ENCODE data around the gene CTIF. TPM values are rescaled to one million over a fixed set of nuclear protein-coding genes. Genes with fewer than 3 reads are reported as not detected.
A peak's percentile ranks its signal among the peaks of the same experiment; 100 is the strongest.

Gene CTIF
- total RNA-seq, 6 donors from 2014 or later, result 32.1 to 62.4 (median 47.8) TPM

GRCh38 chr18:48661421-48661820 is 122.6 kb downstream of the CTIF start:
- peaks cover 25 to 44% (median 30%) of the 10 kb centered on the region in 4 donors for H3K4me1 ChIP-seq
- no peaks in the 10 kb centered on the region for H3K27me3 ChIP-seq
- TF ChIP-seq CTCF (IDR thresholded peaks at IDR 0.05), result no peak
- TF ChIP-seq POLR2AphosphoS5 (IDR thresholded peaks at IDR 0.05), result no peak
- no peak for TF ChIP-seq EP300 (IDR thresholded peaks at IDR 0.05)
- no peak for TF ChIP-seq POLR2A (IDR thresholded peaks at IDR 0.05)
- H3K27ac ChIP-seq, result peak overlapping the region in 3 of 4 donors; percentile 21 to 60 (median 54)
- no peaks in the 10 kb centered on the region for H3K9me3 ChIP-seq
- ATAC-seq (ENCODE audit: low FRiP score in 2 of 2) (no peak), DNase-seq (no peak)
- WGBS, 2 donors, result 71 to 73% methylated on average over 7 of the region's 7 CpGs
- no peak overlapping the region for H3K4me3 ChIP-seq
- peaks cover 0 to 8% (median 0%) of the 10 kb centered on the region in 4 donors for H3K36me3 ChIP-seq

GRCh38 chr18:48662011-48662661 is 123.3 kb downstream of the CTIF start:
- peak in 1 of 2 donors; percentile 75 for DNase-seq
- TF ChIP-seq CTCF (IDR thresholded peaks at IDR 0.05), result no peak
- peak in 1 of 4 donors; percentile 11 for TF ChIP-seq POLR2A (IDR thresholded peaks at IDR 0.05)
- Histone ChIP-seq H3K36me3 (peaks cover 0 to 15% (median 0%) of the 10 kb centered on the region in 4 donors), H3K27ac (peak overlapping the region; percentile 54 to 73 (median 58)), H3K9me3 (no peaks in the 10 kb centered on the region), H3K4me1 (peaks cover 25 to 40% (median 30%) of the 10 kb centered on the region in 4 donors), H3K27me3 (no peaks in the 10 kb centered on the region), H3K4me3 (no peak overlapping the region)
- WGBS, 2 donors, result 48 to 51% methylated on average over 9 of the region's 9 CpGs
- peak; percentile 54 to 74 for ATAC-seq (ENCODE audit: low FRiP score in 2 of 2)

- H3K27ac ChIP-seq, result peak overlapping the region in 3 of 4 donors; percentile 22 to 73 (median 26)
- H3K4me1 ChIP-seq, result peaks cover 22 to 40% (median 30%) of the 10 kb centered on the region in 4 donors
- no peaks in the 10 kb centered on the region for H3K27me3 ChIP-seq
- TF ChIP-seq POLR2AphosphoS5 (IDR thresholded peaks at IDR 0.05) (no peak), POLR2A (IDR thresholded peaks at IDR 0.05) (no peak), EP300 (IDR thresholded peaks at IDR 0.05) (no peak), CTCF (IDR thresholded peaks at IDR 0.05) (no peak)
- no peak overlapping the region for H3K4me3 ChIP-seq
- DNase-seq (no peak), ATAC-seq (ENCODE audit: low FRiP score in 2 of 2) (no peak)
- H3K9me3 ChIP-seq, result no peaks in the 10 kb centered on the region
- 90 to 95% methylated on average over 13 to 14 of the region's 14 CpGs for WGBS, 2 donors
- H3K36me3 ChIP-seq, result peaks cover 0 to 24% (median 2%) of the 10 kb centered on the region in 4 donors
Measured at GRCh38 chr18:48663096-48663930, 124.5 kb downstream of the CTIF start.

- Histone ChIP-seq H3K36me3 (peaks cover 0 to 28% (median 4%) of the 10 kb centered on the region in 4 donors), H3K4me1 (peaks cover 22 to 36% (median 30%) of the 10 kb centered on the region in 4 donors), H3K9me3 (no peaks in the 10 kb centered on the region), H3K27ac (no peak overlapping the region), H3K27me3 (no peaks in the 10 kb centered on the region), H3K4me3 (no peak overlapping the region)
- ATAC-seq (ENCODE audit: low FRiP score in 2 of 2), result peak; percentile 77
- peak; percentile 73 to 75 for DNase-seq
- WGBS, 2 donors, result 56 to 77% methylated on average over 8 to 27 of the region's 29 CpGs
- TF ChIP-seq CTCF (IDR thresholded peaks at IDR 0.05) (peak; percentile 86 to 92 (median 88)), POLR2A (IDR thresholded peaks at IDR 0.05) (no peak)
Measured at GRCh38 chr18:48663931-48664847, 125.4 kb downstream of the CTIF start.
